H9 (cell line): ENCODE results near the gene SNAI1. TPM values are rescaled to one million over a fixed set of nuclear protein-coding genes. Genes with fewer than 3 reads are reported as not detected.
"Not testable (repeated sequence)": the region's sequence is repeated elsewhere in the genome, so short reads cannot be mapped to it uniquely, and the experiment has no call there.

Source experiments
- DNase-seq: peaks from one replicate; pipeline ENCODE4 v3.0.0-alpha.2; 2017
- H2AFZ ChIP-seq: one replicate; pipeline ENCODE4 v1.6.1; 2013; ENCODE audit warnings: mild to moderate bottlenecking, low read length, control low read depth, moderate library complexity
- H2AK5ac ChIP-seq: 2 replicates; pipeline ENCODE4 v1.6.1; 2013; ENCODE audit warnings: low read length, control low read depth, mixed read lengths; ENCODE audit not compliant: insufficient read length
- H2BK120ac ChIP-seq: one replicate; pipeline ENCODE4 v1.6.1; 2013; ENCODE audit warnings: low read depth, mild to moderate bottlenecking, low read length, control low read depth, inconsistent platforms; ENCODE audit not compliant: poor library complexity, severe bottlenecking
- H2BK12ac ChIP-seq: 2 replicates; pipeline ENCODE4 v1.6.1; 2013; ENCODE audit warnings: low read length, control low read depth, mixed read lengths, low read depth; ENCODE audit not compliant: insufficient read length
- H2BK15ac ChIP-seq: 2 replicates; pipeline ENCODE4 v1.6.1; 2013; ENCODE audit warnings: low read depth, low read length, control low read depth
- H2BK20ac ChIP-seq: one replicate; pipeline ENCODE4 v1.6.1; 2013; ENCODE audit warnings: low read depth, mild to moderate bottlenecking, low read length, control low read depth, inconsistent platforms; ENCODE audit not compliant: poor library complexity, severe bottlenecking
- H2BK5ac ChIP-seq: 2 replicates; pipeline ENCODE4 v1.6.1; 2013; ENCODE audit warnings: low read length, control low read depth, mixed read lengths; ENCODE audit not compliant: insufficient read length
- H3K14ac ChIP-seq: 2 replicates; pipeline ENCODE4 v1.6.1; 2013; ENCODE audit warnings: low read length, control low read depth; ENCODE audit not compliant: insufficient read depth
- H3K18ac ChIP-seq: 2 replicates; pipeline ENCODE4 v1.6.1; 2013; ENCODE audit warnings: low read depth, mild to moderate bottlenecking, mixed read lengths, low read length, control low read depth; ENCODE audit not compliant: insufficient read length
- H3K23ac ChIP-seq: 2 replicates; pipeline ENCODE4 v1.6.1; 2013; ENCODE audit warnings: low read length, control low read depth, mixed read lengths, low read depth; ENCODE audit not compliant: insufficient read length
- H3K23me2 ChIP-seq: 2 replicates; pipeline ENCODE4 v1.6.1; 2013; ENCODE audit warnings: low read depth, mild to moderate bottlenecking, mixed read lengths, low read length, control low read depth; ENCODE audit not compliant: insufficient read length, poor library complexity, severe bottlenecking
- H3K27ac ChIP-seq: 2 replicates; pipeline ENCODE4 v1.5.1; 2013; ENCODE audit warnings: low read length, control low read depth, mixed read lengths, low read depth; ENCODE audit not compliant: insufficient read length
- H3K27me3 ChIP-seq: 2 replicates; pipeline ENCODE4 v1.6.1; 2013; ENCODE audit warnings: low read length, control low read depth, inconsistent platforms; ENCODE audit not compliant: insufficient read depth
- H3K4ac ChIP-seq: 2 replicates; pipeline ENCODE4 v1.6.1; 2013; ENCODE audit warnings: low read depth, mild to moderate bottlenecking, control low read depth, inconsistent platforms, low read length, moderate library complexity
- H3K4me1 ChIP-seq: 2 replicates; pipeline ENCODE4 v1.6.1; 2013; ENCODE audit warnings: low read length, control low read depth, inconsistent platforms; ENCODE audit not compliant: insufficient read depth
- H3K4me2 ChIP-seq: 2 replicates; pipeline ENCODE4 v1.6.1; 2013; ENCODE audit warnings: low read length, control low read depth, mixed read lengths; ENCODE audit not compliant: insufficient read length, insufficient read depth
- H3K56ac ChIP-seq: 2 replicates; pipeline ENCODE4 v1.6.1; 2013; ENCODE audit warnings: low read depth, mild to moderate bottlenecking, mixed read lengths, low read length, control low read depth; ENCODE audit not compliant: insufficient read length
- H3K79me1 ChIP-seq: 2 replicates; pipeline ENCODE4 v1.6.1; 2013; ENCODE audit warnings: low read depth, mild to moderate bottlenecking, moderate library complexity, low read length, control low read depth, inconsistent platforms; ENCODE audit not compliant: insufficient read depth, poor library complexity, severe bottlenecking
- H3K79me2 ChIP-seq: 2 replicates; pipeline ENCODE4 v1.6.1; 2013; ENCODE audit warnings: low read length, control low read depth, inconsistent platforms; ENCODE audit not compliant: insufficient read depth
- H3K9ac ChIP-seq: 2 replicates; pipeline ENCODE4 v1.6.1; 2013; ENCODE audit warnings: low read length, control low read depth, mixed read lengths; ENCODE audit not compliant: insufficient read length; ENCODE audit errors: extremely low read depth
- H3K9me3 ChIP-seq: one replicate; pipeline ENCODE4 v1.6.1; 2013; ENCODE audit warnings: low read depth, low read length, inconsistent platforms; ENCODE audit not compliant: control insufficient read depth
- H3T11ph ChIP-seq: one replicate; pipeline ENCODE4 v1.6.1; 2013; ENCODE audit warnings: mild to moderate bottlenecking, low read length, control low read depth, inconsistent platforms
- H4K20me1 ChIP-seq: one replicate; pipeline ENCODE4 v1.6.1; 2013; ENCODE audit not compliant: control insufficient read depth, insufficient read length, insufficient read depth
- H4K5ac ChIP-seq: 2 replicates; pipeline ENCODE4 v1.6.1; 2013; ENCODE audit warnings: low read depth, mild to moderate bottlenecking, mixed read lengths, low read length, control low read depth; ENCODE audit not compliant: insufficient read length
- H4K8ac ChIP-seq: replicated peaks from 2 replicates; pipeline ENCODE4 v1.6.1; 2013; ENCODE audit warnings: low read length, control low read depth, mixed read lengths, low read depth; ENCODE audit not compliant: insufficient read length
- H4K91ac ChIP-seq: 2 replicates; pipeline ENCODE4 v1.6.1; 2013; ENCODE audit warnings: low read depth, mild to moderate bottlenecking, moderate library complexity, mixed read lengths, low read length, control low read depth; ENCODE audit not compliant: insufficient read length
- H3K27ac Mint-ChIP-seq, 3 experiments: 2 replicates in 2 of 3; 3 replicates in 1 of 3; pipeline ENCODE4 v1.8.0; 2020 to 2021; ENCODE audit warnings: mixed read lengths in 3 of 3, mild to moderate bottlenecking in 1 of 3, moderate library complexity in 1 of 3
- H3K27me3 Mint-ChIP-seq: 2 replicates; pipeline ENCODE4 v1.8.0; 2021; ENCODE audit warnings: low read depth, mild to moderate bottlenecking, moderate library complexity, mixed read lengths
- H3K36me3 Mint-ChIP-seq, 3 experiments: 2 replicates in 2 of 3; 3 replicates in 1 of 3; pipeline ENCODE4 v1.8.0; 2020 to 2021; ENCODE audit warnings: low read depth in 3 of 3, mixed read lengths in 3 of 3; ENCODE audit not compliant: insufficient read depth in 1 of 3
- H3K4me1 Mint-ChIP-seq, 2 experiments: 2 replicates each; pipeline ENCODE4 v1.8.0; 2020; ENCODE audit warnings: mixed read lengths in 2 of 2
- H3K4me3 Mint-ChIP-seq, 2 experiments: 2 replicates in 1 of 2; 3 replicates in 1 of 2; pipeline ENCODE4 v1.8.0; 2020 to 2021; ENCODE audit warnings: mild to moderate bottlenecking in 2 of 2, mixed read lengths in 2 of 2, moderate library complexity in 1 of 2
- H3K9me3 Mint-ChIP-seq, 2 experiments: 2 replicates in 1 of 2; 3 replicates in 1 of 2; pipeline ENCODE4 v1.8.0; 2020; ENCODE audit warnings: mild to moderate bottlenecking in 2 of 2, mixed read lengths in 2 of 2, moderate library complexity in 1 of 2
- CTCF ChIP-seq: fragments of 200-600 bp; sonication (generic); conservative IDR thresholded peaks from 3 replicates; pipeline ENCODE4 v1.8.0; 2021; ENCODE audit warnings: antibody characterized with exemption, mild to moderate bottlenecking
- WGBS: extraction: QIAGEN DNeasy Blood & Tissue Kit; methylation state at CpG from one replicate; pipeline ENCODE4 v1.1.7; 2013; ENCODE audit warnings: missing lambda C conversion rate, low lambda C conversion rate, mixed read lengths; ENCODE audit not compliant: insufficient read length; ENCODE audit errors: extremely low coverage; 5-methylcytosine and 5-hydroxymethylcytosine counted together
- total RNA-seq: library from RNA; stranded (reverse); gene quantifications from 2 replicates; pipeline ENCODE4 v1.2.1, GENCODE V29; 2021

Gene SNAI1
- total RNA-seq, 1 experiment from 2014 or later = 7.0 TPM

- Histone ChIP-seq H3K9me3 (no peaks in the 10 kb centered on the region), H3K56ac (no peak overlapping the region), H4K20me1 (no peaks in the 10 kb centered on the region), H3K27ac (no peak overlapping the region), H3K4me2 (peak overlapping the region; percentile 41), H2BK15ac (no peak overlapping the region), H2BK12ac (no peak overlapping the region), H3K23me2 (peaks cover 10% of the 10 kb centered on the region), H3K9ac (peak overlapping the region; percentile 24), H3K4me1 (peaks cover 2% of the 10 kb centered on the region; the same call in 1 of the 2 replicates), H3K18ac (peak overlapping the region; percentile 83), H4K5ac (no peak overlapping the region), H2BK5ac (no peak overlapping the region), H2BK20ac (no peak overlapping the region), H3K23ac (no peak overlapping the region), H2BK120ac (no peak overlapping the region), H3K27me3 (no peaks in the 10 kb centered on the region; the same call in 1 of the 2 replicates), H4K8ac (no peak overlapping the region), H3K14ac (peak overlapping the region; percentile 78; the same call in 1 of the 2 replicates), H2AK5ac (no peak overlapping the region), H3K79me2 (no peaks in the 10 kb centered on the region), H2AFZ (no peak overlapping the region), H3K4ac (no peak overlapping the region), H3K79me1 (no peaks in the 10 kb centered on the region), H4K91ac (no peak overlapping the region), H3T11ph (no peak overlapping the region)
- Mint-ChIP-seq H3K36me3 (no peaks in the 10 kb centered on the region), H3K4me1 (peaks cover 10 to 26% of the 10 kb centered on the region in 2 experiments), H3K4me3 (peak overlapping the region; percentile 47 to 62), H3K9me3 (no peaks in the 10 kb centered on the region), H3K27me3 (peaks cover 16% of the 10 kb centered on the region), H3K27ac (no peak overlapping the region; a peak in 1 of 7 replicates)
- DNase-seq = no peak
- WGBS = no CpG with 5 or more reads among the region's 71 CpGs
- peak; percentile 21; the same call in 2 of the 3 replicates for TF ChIP-seq CTCF
These were observed 27.0 kb downstream of the SNAI1 start for GRCh38 chr20:50009521-50010454.

GRCh38 chr20:50011597-50011996 is 28.8 kb downstream of the SNAI1 start:
- H3K4me1 ChIP-seq, H3K4me3 Mint-ChIP-seq, H3K4ac ChIP-seq, H3K79me2 ChIP-seq, H3K23ac ChIP-seq, H3K4me2 ChIP-seq, H3K18ac ChIP-seq, H3K27ac Mint-ChIP-seq, H2BK12ac ChIP-seq, DNase-seq, H3K27ac ChIP-seq, H3K14ac ChIP-seq, H3K9me3 Mint-ChIP-seq, H4K5ac ChIP-seq, H3K9me3 ChIP-seq, H2AFZ ChIP-seq, H2BK15ac ChIP-seq, H3T11ph ChIP-seq, H3K36me3 Mint-ChIP-seq, H2BK5ac ChIP-seq, H3K9ac ChIP-seq, H2AK5ac ChIP-seq, H2BK120ac ChIP-seq, H4K91ac ChIP-seq, H3K79me1 ChIP-seq, H4K8ac ChIP-seq, H3K56ac ChIP-seq, H3K27me3 ChIP-seq, H4K20me1 ChIP-seq, H2BK20ac ChIP-seq: not testable (repeated sequence)
- WGBS = no CpG with 5 or more reads among the region's 3 CpGs
- Mint-ChIP-seq H3K27me3 (peaks cover 16% of the 10 kb centered on the region), H3K4me1 (peaks cover 18 to 31% of the 10 kb centered on the region in 2 experiments)
- peaks cover 10% of the 10 kb centered on the region for H3K23me2 ChIP-seq
